ENCODE results near the gene RNF208. TPM values are rescaled to one million over a fixed set of nuclear protein-coding genes. Genes with fewer than 3 reads are reported as not detected.

RNF208 gene
- total and polyA plus RNA-seq, 9 of the 15 experiments (the other 6 are each of a cell fraction or from before 2014, with no cell fraction given): 0.15 to 6.9 (median 0.50) TPM; not detected in 2

DNA sequence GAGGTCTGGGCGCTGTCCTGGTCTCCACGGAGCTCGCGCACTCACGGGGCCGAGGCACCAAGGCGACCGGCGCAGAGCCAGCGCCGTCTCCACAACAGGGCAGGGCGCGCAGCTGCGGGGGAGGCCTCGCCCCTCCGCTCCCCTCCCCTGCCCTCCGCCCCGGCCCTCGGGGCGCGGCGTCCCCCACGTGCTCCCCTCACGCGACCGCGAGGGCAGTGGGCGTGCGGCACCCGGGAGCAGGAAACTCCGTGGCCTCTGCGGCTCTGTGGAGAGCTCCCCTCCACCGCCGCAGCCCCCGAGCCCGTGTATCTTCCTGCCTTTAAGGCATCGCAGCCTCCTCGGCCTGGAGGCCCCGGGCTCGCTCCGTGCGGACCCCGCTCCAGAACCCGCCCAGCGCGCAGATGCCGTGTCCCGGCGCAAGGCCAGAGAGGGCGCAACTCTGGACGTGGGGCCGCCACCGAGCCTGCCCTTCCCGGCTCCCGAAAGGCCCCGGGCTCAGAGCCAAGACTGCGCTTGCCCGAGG, 18.3 kb upstream of the RNF208 start (continued):
- peak; percentile 71; the same call in 1 of the 2 replicates for TF ChIP-seq HLTF (IDR thresholded peaks at IDR 0.05)
- TF ChIP-seq RBM39 (optimal IDR thresholded peaks at IDR 0.05; ENCODE audit: low read depth, low read length): no peak
- TF ChIP-seq MAFK (IDR thresholded peaks at IDR 0.05; ENCODE audit: low read length): no peak
- 0 out of 2 replicates have a peak, but pooled peaks have one; percentile 69 for TF ChIP-seq LCOR (CRISPR knock-in tag; IDR thresholded peaks at IDR 0.05)
- peak; percentile 81 for TF ChIP-seq GABPB1 (CRISPR knock-in tag; IDR thresholded peaks at IDR 0.05)
- no peak for TF ChIP-seq U2AF2 (optimal IDR thresholded peaks at IDR 0.05; ENCODE audit: low read depth, low read length)
- TF ChIP-seq GABPB2 (CRISPR knock-in tag; conservative IDR thresholded peaks at IDR 0.05): no peak
- TF ChIP-seq NRF1 (conservative IDR thresholded peaks at IDR 0.05 in 1 of 2, IDR thresholded peaks at IDR 0.05 in 1 of 2): no peak; a peak in 1 of 4 replicates
- TF ChIP-seq, protein P1, sequence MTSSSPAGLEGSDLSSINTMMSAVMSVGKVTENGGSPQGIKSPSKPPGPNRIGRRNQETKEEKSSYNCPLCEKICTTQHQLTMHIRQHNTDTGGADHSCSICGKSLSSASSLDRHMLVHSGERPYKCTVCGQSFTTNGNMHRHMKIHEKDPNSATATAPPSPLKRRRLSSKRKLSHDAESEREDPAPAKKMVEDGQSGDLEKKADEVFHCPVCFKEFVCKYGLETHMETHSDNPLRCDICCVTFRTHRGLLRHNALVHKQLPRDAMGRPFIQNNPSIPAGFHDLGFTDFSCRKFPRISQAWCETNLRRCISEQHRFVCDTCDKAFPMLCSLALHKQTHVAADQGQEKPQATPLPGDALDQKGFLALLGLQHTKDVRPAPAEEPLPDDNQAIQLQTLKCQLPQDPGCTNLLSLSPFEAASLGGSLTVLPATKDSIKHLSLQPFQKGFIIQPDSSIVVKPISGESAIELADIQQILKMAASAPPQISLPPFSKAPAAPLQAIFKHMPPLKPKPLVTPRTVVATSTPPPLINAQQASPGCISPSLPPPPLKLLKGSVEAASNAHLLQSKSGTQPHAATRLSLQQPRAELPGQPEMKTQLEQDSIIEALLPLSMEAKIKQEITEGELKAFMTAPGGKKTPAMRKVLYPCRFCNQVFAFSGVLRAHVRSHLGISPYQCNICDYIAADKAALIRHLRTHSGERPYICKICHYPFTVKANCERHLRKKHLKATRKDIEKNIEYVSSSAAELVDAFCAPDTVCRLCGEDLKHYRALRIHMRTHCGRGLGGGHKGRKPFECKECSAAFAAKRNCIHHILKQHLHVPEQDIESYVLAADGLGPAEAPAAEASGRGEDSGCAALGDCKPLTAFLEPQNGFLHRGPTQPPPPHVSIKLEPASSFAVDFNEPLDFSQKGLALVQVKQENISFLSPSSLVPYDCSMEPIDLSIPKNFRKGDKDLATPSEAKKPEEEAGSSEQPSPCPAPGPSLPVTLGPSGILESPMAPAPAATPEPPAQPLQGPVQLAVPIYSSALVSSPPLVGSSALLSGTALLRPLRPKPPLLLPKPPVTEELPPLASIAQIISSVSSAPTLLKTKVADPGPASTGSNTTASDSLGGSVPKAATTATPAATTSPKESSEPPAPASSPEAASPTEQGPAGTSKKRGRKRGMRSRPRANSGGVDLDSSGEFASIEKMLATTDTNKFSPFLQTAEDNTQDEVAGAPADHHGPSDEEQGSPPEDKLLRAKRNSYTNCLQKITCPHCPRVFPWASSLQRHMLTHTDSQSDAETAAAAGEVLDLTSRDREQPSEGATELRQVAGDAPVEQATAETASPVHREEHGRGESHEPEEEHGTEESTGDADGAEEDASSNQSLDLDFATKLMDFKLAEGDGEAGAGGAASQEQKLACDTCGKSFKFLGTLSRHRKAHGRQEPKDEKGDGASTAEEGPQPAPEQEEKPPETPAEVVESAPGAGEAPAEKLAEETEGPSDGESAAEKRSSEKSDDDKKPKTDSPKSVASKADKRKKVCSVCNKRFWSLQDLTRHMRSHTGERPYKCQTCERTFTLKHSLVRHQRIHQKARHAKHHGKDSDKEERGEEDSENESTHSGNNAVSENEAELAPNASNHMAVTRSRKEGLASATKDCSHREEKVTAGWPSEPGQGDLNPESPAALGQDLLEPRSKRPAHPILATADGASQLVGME (CRISPR knock-in tag; IDR thresholded peaks at IDR 0.05): peak; percentile 86; the same call in 1 of the 2 replicates
- TF ChIP-seq, protein P2, sequence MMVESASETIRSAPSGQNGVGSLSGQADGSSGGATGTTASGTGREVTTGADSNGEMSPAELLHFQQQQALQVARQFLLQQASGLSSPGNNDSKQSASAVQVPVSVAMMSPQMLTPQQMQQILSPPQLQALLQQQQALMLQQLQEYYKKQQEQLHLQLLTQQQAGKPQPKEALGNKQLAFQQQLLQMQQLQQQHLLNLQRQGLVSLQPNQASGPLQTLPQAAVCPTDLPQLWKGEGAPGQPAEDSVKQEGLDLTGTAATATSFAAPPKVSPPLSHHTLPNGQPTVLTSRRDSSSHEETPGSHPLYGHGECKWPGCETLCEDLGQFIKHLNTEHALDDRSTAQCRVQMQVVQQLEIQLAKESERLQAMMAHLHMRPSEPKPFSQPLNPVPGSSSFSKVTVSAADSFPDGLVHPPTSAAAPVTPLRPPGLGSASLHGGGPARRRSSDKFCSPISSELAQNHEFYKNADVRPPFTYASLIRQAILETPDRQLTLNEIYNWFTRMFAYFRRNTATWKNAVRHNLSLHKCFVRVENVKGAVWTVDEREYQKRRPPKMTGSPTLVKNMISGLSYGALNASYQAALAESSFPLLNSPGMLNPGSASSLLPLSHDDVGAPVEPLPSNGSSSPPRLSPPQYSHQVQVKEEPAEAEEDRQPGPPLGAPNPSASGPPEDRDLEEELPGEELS (CRISPR knock-in tag; IDR thresholded peaks at IDR 0.05; ENCODE audit: borderline replicate concordance): peak; percentile 91; the same call in 1 of the 2 replicates
- no peak for TF ChIP-seq BCL6 (CRISPR knock-in tag; IDR thresholded peaks at IDR 0.05)
- no peak for TF ChIP-seq RCOR1 (IDR thresholded peaks at IDR 0.05; ENCODE audit: borderline replicate concordance in 1 of 2, low read depth in 2 of 2, low read length in 2 of 2)
- no peak; the same call in 1 of the 2 replicates for TF ChIP-seq FOSL1 (tag; conservative IDR thresholded peaks at IDR 0.05)
- TF ChIP-seq ATF1 (CRISPR knock-in tag; IDR thresholded peaks at IDR 0.05): no peak
- no peak for TF ChIP-seq ATF1 (tag; IDR thresholded peaks at IDR 0.05)
- TF ChIP-seq NFIC (IDR thresholded peaks at IDR 0.05): peak; percentile 94
- TF ChIP-seq, protein P3, sequence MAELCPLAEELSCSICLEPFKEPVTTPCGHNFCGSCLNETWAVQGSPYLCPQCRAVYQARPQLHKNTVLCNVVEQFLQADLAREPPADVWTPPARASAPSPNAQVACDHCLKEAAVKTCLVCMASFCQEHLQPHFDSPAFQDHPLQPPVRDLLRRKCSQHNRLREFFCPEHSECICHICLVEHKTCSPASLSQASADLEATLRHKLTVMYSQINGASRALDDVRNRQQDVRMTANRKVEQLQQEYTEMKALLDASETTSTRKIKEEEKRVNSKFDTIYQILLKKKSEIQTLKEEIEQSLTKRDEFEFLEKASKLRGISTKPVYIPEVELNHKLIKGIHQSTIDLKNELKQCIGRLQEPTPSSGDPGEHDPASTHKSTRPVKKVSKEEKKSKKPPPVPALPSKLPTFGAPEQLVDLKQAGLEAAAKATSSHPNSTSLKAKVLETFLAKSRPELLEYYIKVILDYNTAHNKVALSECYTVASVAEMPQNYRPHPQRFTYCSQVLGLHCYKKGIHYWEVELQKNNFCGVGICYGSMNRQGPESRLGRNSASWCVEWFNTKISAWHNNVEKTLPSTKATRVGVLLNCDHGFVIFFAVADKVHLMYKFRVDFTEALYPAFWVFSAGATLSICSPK (IDR thresholded peaks at IDR 0.05; ENCODE audit: borderline replicate concordance): no peak
- TF ChIP-seq PYGO2 (tag; IDR thresholded peaks at IDR 0.05): no peak
- peak; percentile 95 for TF ChIP-seq FUS (optimal IDR thresholded peaks at IDR 0.05; ENCODE audit: low read depth, low read length)

All from K562 (cell line).